GM18873 (cell line): ENCODE measurements around the gene TGFB2.

Experiments
- ATAC-seq: cut with Tn5 transposase; IDR thresholded peaks from one replicate; pipeline ENCODE4 v1.9.1; 2021; ENCODE audit warnings: mild to moderate bottlenecking, moderate library complexity, moderate number of reproducible peaks; ENCODE audit not compliant: unreplicated experiment, low FRiP score

The TGFB2 gene

DNA sequence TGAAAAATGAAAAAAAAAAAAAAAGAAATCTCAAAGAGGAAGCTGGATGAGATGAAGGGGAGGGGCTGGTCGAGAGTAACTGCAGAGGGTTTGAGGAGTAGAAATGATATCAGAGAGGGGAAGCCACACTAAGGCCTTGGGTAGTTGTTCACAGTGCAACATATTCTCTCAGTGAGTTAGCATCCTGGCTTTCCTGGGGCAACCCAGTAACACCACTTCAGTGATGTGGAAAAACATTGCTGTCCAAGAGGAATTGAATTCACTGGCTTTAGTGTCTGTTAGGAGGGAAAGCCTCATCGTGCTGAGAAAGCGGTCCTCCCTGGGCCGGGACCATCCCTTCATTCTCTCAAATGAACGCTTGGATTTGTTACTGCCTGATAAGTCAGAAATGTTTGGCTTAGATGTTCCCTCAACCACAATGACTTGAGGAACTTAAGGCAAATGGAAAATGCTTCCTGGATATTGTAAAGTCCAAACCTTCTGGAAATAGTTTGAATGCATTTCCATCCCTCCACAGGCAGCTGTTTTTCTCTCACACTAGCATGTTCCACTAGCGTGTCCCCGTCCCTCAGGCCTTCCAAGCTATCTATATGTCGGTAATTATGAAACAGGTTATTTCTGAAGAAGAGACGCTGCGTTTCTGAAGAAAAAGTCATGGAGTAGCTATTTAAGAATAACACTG is 12.2 kb downstream of the TGFB2 start:
- no peak for ATAC-seq

DNA sequence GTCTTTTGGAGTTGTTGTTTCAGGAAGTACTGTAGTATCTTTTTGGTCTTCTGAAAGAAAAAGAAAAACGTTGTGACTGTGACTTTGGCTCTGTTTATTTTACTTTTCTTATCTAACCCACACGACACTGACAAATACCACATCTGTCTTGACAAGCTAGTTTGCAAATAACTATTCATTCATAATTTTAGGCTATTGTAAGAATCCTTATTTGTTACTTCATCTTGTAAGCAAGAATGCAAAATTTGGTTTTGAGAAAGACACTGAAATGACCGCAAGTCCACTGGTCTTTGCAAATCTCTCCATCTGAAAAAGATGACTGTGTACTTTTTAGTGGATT is 12.7 kb downstream of the TGFB2 start:
- ATAC-seq, result no peak

DNA sequence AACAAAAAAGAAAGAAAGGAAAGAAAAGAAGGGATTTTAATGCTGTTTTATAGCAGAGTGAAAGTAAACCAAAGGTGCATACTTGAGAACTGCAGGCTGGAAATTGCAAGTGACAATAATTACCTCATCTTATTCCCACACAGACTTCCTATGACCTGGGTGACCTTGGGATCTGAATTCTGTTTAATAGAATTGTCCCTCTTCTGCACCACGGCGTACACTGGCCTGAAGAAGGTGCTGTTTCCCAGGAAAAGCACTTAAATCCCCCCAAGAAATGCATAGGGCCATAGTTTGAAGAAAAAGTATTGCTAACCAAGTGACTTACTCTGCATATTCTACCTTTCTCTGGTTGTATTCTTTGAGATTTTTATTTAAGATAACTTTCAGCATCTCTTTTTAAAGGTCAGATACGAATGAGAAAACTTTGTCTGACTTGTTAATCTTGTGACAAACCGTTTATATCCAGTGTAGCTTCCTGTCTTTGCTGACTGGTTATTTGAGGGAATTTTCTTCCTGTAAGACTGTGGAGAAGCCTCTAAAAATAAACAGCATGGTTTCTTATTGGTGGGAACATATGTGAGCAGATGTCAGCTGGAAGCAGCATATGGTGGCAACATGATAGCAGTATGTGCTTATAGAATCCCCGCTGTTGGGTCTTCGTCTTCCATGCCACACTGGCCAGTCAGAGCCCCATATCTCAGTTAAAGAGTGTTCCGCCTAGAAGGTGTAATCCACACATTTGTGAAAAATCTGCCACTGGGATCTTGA is 16.3 kb downstream of the TGFB2 start:
- no peak for ATAC-seq

DNA sequence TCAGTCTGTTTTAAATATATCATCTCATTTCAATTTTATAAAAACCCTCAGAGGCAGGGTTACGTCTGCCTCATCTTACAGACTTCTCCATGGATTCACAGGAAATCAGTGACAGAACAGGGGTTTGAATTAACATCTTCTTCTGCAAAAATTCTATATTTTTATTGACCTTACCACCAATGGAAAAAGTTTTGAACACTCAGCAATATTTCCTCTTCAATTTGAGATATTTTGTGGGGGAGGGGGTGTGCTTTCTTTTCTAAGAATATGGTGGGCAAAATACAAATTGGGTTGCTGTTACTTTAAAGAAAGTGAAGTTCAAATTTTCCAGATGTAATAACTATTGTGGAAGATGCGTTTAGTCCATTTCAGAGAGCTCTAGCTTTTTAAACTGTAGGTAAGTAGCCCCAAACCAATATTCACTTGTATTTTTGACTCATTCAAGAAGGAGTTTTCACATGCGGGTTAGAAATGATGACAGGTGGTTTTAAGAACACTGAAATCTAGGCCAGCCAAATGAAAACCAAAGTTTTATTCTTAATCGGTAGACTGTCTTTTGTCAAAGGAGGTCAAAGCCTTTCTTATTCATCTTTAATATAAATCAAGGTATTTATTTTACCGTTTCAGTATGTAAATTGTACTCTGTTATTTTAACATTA is 17.4 kb downstream of the TGFB2 start:
- ATAC-seq, result no peak

DNA sequence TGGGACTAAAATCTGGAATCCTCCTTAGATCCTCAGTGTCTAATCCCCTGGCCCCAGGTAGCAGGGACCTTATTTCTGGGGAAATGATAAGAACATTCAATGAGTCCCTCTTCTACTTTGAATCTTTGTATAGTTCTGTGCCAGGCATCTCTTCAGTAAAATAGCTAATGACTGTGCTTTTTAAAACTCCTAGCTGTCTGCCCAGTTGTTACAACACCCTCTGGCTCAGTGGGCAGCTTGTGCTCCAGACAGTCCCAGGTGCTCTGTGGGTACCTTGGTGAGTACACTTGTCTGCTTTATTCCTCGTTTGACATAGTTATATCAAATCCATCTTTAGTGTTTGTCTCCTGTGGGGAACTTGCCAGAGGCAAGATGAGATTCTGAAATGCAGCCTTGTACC is 18.0 kb downstream of the TGFB2 start:
- no peak for ATAC-seq

DNA sequence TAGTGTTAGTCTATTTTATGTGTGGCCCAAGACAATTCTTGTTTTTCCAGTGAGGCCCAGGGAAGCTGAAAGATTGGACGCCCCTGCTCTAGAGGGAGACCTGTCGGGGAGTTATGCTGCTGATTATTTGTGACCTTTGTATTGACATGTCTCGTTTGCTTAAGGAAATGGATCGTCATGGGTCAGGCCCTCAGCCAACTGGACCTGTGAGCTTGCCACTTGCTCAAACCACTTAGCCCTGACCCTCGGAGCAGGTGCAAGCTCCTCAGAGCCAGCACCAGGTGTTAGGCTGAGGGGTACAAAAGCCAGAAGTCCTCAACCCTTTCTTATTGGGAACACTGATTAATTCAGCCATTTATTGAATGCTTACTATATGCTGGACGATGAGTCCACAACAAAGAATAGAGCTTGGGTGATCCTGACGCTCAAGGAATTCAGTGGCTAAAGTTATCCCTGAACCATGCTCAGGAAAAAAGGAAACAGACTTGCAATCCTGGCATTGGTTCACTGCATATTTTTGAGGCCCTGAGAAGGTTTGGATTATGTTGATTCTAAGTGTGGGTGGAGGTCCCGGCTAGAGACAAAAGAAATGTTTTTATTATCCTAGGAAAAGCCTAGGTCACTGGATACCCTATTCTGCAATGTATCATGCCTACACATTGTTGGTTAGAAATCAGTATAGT is 19.0 kb downstream of the TGFB2 start:
- ATAC-seq, result no peak

DNA sequence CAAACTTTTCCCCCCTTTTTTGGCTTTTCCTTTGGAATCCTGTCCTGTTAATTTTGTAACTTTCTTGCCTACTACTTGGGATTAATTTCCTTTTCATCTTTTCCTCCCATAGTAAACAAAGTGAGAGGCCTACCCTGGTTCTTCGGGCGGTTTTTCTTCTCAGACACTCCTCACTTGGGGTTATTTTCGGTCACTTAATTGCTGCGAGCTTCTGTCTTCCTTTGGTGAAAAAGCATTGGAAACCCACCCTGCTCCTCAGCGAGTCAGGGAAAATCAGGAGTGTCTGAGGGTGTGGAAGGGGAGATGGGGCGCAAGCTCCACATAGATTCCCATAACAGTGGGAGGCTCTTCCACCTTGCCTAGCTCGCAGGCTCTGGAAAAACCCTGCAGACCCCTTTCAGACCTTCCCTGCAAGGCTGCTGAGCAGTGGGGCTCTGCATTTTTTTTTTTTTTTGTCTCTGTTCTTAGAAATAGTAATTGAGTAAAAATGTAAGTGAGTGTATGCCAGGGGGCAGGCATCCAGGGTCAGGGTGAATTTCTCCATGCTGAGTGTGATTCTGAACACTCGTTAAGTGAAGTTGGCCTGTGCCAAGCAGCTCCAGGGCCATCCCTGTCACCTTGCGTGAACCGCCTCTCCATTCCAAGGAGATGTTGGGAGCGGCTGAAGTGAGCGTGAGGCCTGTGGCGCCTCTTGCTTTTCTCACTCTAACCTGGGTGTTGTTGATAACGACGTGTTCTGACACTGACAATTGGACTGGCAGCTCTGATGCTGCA is 20.3 kb downstream of the TGFB2 start:
- ATAC-seq, result no peak

DNA sequence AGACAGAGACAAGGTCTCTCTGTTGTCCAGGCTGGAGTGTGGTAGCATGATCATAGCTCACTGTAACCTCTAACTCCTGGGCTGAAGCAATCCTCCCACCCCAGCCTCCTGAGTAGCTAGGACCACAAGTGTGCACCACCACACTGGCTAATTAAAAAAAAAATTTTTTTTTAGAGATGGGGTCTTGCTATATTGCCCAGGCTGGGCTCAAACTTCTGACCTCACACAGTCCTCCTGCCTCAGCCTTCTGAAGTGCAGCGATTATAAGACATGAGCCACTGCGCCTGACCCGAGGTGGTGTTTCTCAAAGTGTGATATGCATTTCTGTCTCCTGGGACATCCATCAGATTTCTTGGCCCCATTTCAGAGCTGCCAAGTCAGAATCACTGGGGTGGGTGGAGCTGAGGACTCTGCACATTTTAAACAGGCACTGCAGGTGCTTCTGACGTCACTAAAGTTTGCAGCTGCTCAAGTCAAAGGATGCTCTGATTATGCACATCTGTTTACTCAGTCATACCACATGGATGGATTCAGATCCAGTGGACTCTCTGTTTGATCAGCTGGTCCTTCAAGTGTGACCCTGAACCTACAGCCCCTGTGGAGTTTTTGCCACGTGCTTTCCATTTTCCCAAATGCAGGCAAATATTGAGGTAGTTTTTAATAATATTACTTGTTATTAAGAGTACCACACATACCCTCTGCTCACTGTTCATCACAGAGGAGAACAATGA is 21.4 kb downstream of the TGFB2 start:
- ATAC-seq, result no peak

DNA sequence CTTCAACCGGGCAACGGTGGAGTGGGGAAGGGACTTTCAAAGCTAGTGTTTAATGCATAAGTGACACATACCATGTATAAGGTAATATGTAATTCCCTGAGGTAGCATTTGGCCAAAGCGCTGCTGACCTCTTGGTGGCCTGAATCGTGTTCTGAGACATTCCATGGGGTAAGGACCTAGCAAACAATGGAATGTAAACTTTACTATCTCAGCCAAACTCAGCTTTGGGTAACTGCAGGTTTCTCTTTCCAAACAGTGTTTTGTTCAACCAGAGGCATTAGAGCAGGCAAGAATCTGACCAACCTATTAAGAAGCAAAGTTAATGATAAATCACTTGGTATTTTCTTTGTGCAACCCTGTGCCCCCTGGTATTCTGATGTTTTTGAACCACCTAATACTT is 22.0 kb downstream of the TGFB2 start:
- no peak for ATAC-seq

DNA sequence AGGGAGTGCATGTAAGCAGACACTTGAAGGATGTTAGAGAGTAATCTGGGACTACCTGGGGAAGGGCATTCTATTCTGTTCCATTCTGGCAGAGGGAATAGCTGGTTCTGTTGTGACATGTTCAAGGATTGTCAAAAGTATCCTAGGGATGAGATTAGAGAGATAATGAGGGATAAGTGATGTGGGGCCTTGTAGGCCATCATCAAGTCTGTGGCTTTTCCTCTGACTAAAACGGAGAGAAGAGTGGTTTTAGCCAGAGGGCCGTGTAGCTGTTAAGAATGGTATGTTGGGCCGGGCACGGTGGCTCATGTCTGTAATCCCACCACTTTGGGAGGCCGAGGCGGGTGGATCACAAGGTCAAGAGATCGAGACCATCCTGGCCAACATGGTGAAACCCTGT is 23.6 kb downstream of the TGFB2 start:
- no peak for ATAC-seq

DNA sequence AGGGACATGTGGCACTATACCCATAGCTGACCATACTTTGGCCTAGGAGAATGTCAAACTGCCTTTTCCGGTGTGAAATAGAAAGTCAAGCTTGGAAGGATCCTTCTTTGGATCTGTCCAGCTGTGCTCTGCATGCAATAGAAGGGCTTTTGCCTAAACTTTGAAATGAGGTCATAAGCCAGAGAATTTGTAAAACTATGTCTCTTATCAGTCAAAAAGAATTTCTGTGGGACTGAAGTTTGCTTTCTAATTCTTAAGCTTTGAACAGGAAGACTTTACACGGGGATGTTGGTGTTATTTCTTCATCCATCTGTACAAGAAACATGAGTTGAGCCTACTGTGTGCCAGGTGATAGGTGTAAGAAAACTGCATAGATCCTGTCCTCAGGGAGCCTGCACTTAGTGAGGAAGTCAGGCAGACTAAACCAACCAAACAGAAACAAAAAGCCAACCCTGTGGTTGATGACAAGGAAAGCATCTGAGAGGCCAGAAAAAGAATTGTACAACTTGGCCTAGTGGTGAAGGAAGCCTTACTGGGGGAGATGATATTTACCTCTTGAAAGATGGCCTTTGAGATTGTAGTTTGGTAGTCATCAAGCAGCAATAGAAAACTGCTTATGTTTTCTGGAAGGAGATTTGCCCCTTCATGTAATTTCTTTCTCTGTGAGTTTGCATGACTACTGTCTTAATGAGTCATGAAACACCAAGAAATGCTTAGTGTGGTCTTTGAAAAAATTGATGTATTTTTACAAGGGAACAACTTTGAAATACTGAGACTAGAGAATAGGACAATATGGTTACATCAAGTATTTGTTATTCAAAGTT is 24.8 kb downstream of the TGFB2 start:
- no peak for ATAC-seq

DNA sequence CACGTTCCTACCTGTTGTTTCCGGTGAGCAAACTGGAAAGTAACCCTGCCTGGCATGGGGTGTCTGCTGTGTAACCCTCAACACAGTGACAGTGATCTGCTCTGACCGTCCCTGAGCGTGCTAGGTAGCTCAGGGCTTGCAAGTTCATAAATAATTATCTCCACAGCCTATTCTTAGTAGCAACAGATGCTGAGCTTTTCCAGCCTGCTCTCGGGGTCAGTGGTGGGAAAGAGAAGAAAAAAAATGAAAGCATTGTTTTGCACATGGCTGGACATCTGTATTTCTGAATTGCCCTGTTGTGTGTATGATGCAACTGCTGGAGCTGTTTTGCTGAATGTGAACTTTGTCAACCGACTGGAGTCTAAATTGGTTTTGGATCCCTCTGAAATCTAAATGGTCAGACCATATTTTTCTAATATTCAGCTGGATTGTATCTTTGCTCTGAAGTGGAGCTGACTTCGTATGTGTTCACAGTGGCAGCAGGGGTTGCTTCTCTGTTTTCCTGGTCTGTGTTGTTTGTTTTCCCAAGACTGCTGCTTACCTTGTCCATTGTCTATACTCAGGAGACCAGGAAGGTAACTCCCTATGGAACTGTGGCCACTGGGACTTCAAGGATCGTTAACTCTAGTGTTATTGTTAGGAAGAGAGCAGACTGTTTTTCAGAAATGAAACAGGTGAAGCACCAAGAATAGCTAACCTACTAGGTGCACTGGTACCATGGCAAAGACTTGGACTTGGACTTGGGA is 27.0 kb downstream of the TGFB2 start:
- no peak for ATAC-seq

DNA sequence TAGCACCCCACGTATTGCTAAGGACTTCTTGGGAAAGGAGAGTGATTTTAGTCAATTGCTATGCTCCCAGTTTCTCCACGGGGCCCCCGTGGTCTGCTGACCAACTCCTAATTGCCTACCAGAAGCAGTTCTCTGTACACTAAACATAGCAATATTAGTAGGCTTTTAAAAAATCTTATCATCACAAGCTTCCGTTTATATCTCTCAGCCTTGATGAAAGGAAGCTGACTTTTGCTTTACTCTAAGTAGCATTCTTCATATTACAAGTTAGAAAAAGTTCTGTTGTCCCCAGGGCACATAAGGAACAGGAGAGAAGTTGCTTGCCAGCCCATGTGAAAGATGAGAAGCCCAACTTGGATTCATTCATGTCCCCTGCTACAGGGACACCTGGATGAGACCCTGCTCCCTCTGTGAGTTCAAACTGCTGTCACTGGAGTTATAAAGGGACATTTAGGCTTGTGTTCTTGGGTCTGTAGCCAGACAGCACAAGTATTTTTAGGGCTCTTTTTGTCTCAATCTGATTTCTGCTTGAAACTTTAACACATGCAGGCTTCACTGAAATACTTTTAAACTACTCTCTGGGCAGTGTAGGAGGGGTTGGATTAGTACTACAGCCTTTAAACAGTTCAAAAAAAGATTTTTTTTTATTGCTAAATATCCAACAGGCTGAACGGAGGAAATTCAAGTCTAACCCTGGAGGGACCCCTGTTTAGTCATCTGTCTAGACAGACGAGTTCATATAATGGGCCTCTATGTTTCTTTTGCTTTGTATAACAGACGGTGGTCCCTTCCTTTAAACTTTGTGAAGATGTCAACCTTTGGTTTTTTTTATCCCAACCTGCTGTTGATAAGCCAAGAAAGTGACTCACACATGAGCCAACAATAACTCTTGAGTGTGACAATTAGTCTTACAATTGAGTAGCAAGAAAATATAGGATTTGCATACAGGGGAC is 29.5 kb downstream of the TGFB2 start:
- ATAC-seq, result no peak

DNA sequence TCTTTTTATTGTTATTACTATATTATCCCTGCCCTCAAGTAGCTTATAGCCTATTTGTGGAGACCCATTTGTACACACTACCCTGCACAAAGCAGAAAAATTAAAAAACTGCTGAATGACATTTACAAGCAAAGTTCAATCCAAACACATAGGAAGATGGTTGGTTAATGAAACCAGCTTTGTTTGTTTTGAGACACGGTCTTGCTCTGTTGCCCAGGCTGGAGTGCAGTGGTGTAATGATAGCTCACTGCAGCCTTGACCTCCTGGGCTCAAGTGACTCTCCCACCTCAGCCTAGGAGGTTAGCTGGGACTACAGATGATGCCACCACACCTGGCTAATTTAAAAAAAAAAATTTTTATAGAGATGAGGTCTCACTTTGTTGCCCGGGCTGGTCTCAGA is 31.6 kb downstream of the TGFB2 start:
- ATAC-seq, result no peak

DNA sequence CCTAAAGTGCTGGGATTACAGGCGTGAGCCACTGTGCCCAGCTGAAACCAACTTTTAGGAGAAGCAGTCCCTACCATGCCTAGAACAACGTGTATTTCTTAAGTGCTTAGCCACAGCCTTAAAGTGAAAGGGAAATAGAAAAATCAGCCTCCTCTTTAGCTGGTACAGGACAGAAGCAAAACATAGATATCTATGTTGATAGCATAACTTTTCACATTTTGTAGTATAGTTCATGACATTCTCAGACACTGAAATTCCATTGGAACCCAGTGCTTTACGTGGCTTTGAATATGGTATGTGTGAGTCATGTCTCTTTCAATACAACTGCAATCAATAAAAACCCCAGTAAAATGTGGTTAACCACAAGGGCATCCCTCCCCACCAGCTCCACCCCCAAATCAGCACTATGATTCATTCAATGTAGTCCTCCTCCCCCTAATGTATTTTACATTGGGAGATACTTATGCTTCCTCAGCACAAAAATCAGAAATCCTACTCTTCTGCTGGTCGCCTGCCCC is 32.1 kb downstream of the TGFB2 start:
- peak; percentile 79 for ATAC-seq

DNA sequence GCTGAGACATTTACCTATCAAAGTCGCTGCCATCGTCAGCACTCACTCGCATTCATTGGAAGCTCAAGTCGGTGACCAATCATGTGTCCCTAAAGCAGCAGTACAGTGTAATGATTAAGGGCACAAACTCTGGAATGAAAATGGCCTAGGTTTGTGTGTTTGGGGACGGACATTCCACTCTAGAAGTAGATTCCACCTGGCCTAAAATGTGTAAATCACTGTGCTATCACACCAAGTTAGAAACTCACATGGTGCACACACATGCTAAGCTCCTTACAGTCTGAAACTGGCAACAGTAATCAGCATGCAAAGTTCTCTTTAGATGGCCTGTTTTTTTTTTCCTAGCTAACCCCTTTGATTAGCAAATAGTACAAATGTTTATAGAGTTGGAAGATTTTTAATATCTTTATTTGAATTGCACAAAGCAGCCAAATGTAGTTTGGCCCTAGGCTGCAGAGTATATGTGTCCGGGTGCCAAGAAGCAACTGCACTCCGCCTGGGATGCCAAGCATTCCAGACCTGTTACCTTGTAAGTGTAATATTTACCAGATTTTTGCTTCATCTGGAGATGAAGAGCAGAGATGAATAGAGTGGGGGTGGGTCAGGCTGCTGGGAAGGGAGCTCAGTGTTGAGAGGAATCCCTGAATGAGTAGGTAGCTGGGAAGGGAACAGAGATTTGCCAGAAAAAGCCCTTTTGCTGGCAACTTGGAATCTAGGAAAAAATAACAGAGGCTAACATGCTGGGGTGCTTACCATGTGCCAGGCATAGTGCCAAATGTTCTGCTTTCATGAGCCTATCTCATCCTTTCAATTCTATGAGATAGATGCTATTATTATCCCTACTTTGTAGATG is 35.2 kb downstream of the TGFB2 start:
- no peak for ATAC-seq
